ELF-1 (cell line): Measurements from ENCODE around the gene DHRSX.
"Not testable (repeated sequence)": the region's sequence is repeated elsewhere in the genome, so short reads cannot be mapped to it uniquely, and the experiment has no call there.

Source experiments
- DNase-seq: peaks from one replicate; pipeline ENCODE4 v3.0.0-alpha.2; 2016; ENCODE audit warnings: low read depth, low spot score

DHRSX gene

DNA sequence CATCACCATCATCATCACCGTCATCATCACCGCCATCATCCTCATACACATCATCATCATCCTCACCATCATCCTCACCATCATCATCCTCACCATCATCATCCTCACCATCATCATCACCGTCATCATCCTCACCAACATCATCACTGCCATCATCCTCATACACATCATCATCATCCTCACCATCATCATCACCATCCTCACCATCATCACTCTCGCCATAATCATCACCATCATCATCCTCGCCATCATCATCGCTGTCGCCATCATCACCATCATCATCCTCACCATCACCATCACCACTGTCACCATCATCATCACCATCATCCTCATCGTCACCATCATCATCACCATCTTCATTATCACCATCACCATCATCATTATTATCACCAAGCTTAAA is 19.8 kb upstream of the DHRSX start:
- DNase-seq, result no peak

DNA sequence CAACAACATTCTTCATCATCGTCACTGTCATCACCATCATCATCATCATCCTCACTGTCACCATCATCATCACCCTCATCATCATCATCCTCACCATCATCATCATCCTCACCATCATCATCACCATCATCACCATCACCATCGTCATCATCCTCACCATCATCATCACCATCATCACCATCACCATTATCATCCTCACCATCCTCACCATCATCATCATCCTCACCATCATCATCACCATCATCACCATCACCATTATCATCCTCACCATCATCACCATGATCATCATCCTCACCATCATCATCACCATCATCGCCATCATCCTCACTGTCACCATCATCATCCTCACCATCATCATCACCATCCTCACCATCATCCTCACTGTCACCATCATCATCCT is 18.9 kb upstream of the DHRSX start:
- DNase-seq, result not testable (repeated sequence)

DNA sequence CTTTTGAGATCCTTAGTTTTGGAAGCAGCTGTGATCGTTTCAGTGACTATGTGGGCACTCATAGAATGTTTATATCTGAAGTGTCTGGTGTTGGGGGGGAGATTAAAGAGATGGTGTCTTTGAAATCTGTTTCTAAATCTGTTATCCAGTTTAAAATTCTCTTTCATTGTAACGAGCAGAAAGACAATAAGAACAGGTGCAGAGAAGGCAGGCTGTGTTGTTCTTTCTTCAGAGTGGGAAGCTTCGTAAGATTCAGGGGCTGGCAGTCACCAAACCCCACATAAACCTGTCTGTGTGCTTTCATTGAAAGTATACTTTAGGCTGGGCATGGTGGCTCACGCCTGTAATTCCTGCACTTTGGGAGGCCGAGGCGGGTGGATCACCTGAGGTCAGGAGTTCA is 16.3 kb upstream of the DHRSX start:
- DNase-seq, result no peak

DNA sequence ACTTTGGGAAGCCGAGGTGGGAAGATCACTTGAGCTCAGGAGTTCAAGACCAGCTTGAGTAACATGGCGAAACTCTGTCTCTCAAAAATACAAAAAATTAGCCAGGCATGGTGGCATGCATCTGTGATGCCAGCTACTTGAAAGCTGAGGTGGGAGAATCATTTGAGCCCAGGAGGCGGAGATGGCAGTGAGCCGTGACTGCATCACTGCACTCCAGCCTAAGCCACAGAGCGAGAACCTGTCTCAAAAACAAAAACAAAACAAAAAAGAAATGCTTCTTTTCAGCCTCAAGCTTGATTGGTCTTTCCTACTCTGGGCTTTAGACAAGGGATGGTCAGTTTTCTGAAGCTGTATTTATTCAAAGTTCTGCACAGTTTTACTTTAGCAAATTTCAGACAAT is 15.8 kb upstream of the DHRSX start:
- DNase-seq, result no peak

DNA sequence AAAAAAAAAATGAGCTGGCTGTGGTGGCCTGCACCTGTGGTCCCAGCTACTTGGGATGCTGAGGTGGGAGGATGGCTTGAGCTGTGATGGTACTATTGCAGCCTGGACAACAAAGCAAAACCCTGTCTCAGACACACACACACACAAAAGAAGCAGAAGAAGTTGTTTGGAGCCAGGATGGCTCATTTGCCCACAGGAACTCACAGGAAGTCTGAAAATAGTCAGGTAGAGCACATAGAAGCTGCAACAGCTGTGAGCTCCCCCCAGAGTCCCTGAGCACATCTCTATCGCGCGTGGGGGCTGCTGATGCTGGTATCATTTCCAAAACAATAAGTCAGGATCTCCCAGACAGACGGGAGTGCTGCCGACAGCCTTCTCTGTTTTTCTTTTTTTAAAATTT is 13.4 kb upstream of the DHRSX start:
- DNase-seq, result no peak

DNA sequence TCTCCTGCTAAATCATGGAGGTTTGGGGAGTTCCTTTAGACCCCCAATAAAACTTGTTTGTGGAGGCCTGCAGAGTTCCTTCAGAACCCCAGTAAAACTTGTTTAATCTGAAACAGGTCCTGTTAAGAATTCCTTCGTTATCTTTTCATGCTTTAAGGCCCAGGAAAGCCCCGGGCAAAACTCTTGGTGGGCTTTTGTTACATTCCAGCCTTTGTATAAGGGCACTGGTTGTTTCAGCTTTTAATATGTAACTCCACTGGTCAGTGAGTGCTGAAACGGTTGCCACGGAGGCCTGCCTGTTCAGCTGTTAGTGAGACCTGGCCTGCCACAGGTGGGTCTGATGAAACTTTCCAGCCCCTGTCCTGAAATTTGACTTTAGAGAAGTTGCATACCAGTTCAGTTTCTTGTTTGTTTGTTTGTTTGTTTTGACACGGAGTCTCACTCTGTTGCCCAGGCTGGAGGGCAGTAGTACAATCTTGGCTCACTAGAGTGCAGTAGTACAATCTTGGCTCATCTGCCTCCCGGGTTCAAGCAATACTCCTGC is 12.4 kb upstream of the DHRSX start:
- DNase-seq, result peak; percentile 94

DNA sequence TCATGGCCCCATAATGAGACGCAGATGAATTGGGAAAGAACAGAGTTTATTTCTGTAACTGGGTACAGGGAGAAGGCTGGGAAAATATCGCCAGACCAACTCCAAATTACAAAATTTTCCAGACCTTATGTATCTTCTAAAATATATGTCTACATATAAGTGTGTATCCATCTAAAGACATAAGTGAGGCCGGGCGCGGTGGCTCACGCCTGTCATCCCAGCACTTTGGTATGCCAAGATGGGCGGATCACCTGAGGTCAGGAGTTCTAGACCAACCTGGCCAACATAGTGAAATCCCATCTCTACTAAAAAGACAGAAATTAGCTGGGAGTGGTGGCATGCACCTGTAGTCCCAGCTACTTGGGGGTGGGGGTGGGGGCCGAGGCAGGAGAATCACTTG is 11.7 kb upstream of the DHRSX start:
- DNase-seq, result no peak

DNA sequence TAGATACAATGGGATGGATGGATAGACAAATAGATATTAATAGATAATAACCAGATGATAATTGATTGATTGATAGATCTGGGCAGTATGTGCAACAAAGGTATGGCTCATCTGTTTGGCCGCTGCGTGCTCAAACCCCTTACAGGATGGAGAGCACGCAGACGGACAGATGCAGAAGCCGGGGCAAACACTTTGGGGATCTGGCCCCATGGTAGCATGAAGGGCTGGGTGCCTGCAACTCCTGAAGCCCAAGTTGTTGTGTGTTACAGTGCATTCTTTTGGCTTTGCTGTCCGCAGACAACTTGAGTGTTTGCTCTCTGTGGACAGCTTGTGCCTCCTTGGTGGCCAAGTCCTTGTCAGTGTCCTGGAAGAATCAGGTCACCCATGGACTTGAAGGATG is 10.6 kb upstream of the DHRSX start:
- DNase-seq, result no peak

DNA sequence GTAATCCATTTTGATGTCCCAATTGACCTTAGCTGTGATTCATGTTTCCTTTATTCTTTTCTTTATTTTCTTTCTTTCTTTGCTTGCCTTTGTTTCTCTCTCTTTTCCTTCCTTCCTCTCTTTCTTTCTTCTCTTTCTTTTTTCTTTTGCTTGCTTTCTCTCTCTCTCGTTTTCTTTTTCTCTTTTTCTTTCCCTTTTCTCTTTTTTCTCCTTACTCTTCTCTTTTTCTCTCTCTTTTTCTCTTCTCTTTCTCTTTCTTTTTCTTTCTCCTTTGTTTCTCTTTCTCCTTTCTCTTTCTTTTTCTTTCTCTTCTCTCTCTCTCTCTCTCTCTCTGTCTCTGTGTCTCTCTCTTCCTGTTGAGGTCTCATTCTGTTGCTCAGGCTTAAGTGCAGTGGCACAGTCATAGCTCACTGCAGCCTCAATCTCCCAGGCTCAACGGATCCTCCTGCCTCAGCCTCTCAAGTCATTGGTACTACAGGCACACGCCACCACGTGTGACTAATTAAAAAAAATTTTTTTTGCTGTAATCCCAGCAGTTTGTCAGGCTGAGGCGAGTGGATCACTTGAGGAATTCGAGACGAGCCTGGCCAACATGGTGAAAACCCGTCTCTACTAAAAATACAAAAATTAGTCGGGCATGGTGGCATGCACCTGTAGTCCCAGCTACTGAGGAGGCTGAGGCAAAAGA is 8.0 kb upstream of the DHRSX start:
- no peak for DNase-seq

DNA sequence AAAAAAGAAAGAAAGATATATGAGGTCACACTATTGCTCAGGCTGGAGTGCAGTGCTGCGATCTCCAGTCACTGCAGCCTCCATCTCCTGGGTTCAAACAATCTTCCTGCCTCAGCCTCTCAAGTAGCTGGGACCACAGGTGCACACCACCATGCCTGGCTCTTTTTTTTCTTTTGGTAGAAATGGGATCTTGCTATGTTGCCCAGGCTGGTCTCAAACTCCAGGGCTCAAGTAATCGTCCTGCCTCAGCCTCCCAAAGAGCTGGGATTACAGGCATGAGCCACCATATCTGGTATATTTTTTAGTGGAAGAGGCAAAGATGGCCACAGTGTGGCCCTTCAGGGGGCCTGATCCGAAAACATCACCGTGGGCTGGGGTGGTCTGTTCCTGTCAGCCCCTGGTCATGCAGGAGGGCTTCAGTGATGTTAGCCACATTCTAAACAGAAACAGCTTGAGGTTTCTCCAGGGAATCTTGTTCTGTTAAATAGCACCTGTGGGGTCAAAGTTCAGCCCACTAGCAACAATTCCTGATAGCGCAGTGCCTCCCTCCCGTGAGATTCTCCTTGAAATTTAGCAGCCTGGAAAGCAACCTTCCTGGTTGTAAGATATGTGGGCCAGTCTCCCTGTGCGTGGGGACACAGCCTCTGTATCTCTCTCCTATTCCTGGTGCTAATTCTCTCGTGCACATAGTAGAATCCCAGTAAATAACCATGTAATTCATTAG is 7.3 kb upstream of the DHRSX start:
- no peak for DNase-seq

DNA sequence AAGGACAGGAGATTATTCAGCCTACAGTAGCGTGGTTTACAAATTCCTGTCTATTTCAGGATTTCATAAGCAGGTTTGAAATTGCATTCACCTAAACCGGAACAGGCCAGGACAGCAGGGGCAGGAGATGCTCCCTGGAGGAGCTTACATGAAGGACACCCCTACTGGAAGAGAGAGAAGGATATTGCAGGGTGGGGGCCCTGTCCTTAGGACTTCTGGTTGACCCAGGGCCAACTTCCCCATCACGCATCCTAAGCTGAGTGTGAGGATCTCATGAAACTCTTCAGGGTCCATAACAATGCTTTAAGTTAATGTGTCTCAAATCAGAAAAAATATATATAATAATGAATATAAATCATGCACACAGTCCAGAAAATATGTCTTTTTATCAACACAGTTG is 6.4 kb upstream of the DHRSX start:
- DNase-seq, result no peak

DNA sequence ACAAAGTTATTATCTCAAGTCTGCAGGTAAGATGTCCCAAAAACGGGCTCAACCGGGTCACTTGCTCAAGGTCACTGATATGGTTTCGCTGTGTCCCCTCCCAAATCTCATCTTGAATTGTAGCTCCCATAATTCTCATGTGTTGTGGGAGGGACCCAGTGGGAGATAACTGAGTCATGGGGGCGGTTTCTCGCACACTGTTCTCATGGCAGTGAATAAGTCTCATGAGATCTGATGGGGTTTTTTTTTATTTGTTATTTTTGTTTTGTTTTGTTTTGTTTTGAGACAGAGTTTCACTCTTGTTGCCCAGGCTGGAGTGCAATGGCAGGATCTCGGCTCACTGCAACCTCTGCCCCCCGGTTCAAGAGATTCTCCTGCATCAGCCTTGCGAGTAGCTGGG is 4.6 kb upstream of the DHRSX start:
- DNase-seq, result not testable (repeated sequence)

DNA sequence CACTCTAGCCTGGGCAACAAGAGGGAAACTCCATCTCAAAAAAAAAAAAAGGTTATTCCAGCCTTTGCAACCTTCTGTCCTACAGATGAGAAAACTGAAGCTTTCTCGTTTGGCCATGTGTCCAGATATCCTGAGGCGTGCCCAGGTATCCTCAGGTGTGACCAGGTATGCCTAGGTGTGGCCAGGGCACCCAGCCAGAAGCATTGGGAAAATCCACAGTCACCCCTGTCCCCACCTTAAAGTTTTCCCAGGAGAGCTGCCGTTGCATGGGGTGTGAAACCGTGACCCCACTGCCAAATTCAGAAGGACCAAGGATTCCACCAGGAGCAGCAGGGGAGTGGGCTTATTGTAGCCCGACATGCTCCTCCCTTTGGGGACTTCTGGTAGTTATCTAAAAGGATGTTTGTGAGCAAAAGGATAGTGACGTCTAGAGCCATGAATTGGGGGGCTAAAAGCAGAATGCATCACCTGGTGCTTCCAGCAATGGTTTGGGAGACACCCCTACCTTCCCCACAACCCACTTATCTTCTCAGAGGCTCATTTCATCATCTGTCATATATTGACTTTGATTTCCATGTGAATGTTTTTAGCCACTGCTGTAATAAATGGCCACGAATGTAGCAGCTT is 4.0 kb upstream of the DHRSX start:
- no peak for DNase-seq

DNA sequence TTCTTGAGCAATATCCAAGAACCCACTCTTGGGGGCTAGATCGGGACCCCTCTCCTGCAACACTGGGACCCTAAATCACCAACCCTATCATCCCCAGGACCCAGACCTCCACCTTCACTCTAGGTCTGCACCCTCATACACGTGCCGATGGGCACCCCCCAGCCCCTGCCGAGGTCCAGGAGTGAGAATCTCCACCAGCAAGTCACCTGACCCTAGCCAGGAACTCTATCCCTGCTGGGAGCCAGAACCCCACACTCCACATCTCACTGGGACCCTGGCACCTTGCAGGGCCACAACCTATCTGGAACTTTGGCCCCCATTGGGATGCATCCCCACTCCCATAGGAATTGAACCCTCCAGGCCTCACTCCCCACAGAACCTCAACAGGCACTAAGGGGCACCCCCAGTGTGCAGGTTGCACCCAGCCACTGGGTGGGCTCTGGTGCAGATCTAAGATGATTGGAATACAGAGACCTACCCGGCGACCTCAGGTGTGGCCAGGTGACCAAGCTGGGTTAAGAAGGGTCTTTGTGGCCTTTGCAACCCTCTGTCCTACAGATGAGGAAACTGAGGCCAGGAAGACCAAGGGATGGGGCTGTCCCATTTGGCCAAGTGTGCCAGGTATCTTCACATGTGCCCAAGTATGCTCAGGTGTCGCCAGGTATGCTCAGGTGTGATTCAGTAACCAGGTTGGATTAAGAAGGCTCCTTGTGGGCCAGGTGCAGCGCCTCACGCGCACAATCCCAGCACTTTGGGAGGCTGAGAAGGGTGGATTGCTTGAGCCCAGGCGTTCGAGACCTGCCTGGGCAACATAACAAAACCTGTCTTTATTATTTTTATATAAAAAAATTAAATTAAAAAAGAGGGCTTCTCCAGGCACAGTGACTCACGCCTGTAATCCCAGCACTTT is 3.1 kb upstream of the DHRSX start:
- DNase-seq, result no peak

DNA sequence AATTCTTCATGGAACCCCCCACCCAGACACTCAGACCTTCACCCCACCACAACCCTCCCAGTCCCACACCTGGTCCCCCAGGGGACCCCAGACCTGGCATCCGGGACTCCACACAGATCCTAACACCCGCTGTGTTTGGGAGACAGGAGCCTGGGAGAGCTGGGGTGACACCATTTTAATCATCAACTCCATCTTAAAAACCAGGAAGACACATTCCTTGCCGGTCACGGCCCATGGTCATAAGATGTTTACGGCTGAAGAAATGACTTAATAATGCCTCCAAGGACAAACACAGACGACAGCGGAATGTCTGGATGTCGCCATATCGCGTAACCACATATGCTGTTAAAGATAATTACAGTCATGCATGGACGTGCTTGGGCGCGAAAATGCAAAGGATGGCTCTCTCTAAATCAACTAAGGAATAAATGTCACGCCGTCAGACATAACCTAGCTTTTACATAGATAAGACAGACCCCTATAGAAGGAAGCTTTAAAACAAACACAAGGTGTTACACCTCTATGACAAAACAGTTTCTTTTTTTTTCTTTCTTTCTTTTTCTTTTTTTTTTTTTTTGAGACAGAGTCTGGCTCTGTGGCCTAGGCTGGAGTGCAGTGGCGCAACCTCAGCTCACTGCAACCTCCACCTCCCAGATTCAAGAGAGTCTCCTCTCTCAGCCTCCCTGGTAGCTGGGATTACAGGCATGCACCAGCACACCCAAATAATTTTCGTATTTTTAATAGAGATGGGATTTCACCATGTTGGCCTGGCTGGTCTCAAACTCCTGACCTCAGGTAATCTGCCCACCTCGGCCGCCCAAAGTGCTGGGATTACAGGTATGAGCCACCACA is 2.1 kb upstream of the DHRSX start:
- no peak for DNase-seq

DNA sequence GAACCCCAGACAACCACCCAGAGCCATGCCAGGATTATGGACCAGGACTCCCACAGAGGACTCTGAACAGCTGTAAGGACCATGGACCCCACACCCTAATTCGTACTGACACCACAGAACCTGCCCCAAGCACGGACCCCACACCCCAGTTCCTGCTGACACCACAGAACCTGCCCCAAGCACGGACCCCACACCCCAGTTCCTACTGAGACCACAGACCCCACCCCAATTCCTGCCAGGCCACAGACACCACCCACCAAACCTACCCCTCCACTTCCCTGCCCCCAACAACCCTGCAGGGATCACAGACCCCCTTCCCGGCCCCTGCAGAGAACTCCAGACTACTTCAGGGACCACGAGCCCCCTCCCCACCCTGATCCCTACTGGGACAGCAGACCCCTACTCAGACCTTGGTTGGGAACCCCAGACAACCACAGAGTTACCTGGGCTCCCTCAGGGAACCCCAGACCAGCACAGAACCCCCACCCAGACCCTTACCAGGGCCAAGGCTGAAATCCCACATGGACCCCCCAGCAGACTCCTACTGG is 1.4 kb upstream of the DHRSX start:
- DNase-seq, result no peak

DNA sequence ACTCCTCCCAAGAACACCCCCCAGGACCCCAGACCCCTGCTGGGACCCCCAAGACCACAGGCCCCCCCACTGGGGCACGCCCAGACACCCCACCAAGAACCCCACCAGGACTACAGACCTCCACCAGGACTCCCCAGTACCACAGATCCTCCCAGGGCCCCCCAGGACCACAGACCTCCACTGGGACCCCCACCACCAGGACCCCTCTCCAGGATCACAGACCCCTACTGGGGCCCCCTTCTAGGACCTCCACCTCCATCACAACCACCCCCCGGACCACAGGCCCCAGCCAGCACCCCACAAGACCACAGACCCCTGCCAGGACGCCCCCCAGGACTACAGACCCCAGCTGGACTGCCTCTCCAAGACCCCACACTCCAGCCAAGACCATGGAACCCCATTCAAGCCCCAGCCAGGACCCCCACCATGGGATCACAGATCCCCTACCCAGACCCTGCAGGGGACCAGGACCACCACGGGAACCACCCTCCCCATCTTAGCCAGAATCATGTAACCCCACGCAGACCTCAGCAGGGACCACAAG is 855 bp upstream of the DHRSX start:
- no peak for DNase-seq

DNA sequence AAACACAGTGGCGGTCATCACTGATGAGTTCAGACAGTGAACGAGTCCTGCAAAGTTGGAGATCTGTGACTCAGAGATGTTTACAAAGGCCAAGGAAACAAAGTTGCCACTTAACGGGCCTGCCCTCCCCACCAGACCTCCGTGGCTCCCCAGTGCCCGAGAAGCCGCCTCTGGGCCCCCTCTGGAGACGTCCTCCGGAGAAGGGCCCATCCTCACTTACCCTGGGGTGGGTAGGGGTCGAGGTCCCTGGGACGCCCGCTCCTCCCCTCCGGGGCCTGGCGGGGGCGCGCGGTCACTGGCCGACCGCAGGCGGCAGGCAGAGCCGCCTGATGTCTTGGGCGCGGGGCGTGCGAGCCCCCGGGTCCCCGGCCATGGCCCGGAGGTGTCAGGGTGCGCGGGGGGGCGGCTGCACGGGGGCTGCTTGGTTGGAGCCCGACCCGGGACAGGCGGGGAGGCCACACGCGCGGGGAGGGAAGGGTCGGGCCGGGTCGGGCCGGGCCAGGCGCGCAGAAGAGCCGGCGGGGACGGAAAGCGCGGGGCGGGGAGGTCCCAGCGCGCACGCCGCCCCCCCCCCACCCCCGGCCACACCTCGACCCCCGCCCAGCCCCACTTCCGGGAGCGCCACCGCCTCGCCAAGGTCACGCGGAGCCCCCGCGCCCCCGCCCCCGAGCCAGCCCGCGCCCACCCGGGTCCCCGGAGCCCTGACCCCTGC is 529 bp downstream of the DHRSX start:
- DNase-seq, result peak; percentile 75

DNA sequence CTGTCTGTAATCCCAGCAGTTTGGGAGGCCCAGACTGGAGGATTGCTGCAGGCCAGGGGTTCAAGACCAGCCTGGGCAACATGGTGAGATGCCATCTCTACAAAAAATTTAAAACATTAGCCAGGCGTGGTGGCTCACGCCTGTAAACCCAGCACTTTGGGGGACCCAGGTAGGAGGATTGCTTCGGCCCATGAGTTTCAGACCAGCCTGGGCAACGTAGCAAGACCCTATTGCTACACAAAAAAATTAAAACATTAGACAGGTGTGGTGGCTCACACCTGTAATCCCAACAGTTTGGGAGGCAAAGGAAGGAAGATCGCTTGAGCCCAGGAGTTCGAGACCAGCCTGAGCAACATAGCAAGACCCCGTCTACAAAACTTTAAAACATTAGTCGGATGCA is 1.3 kb downstream of the DHRSX start:
- no peak for DNase-seq
